Measurements from ENCODE around the gene ABCC6.
"Not testable (repeated sequence)": the region's sequence is repeated elsewhere in the genome, so short reads cannot be mapped to it uniquely, and the experiment has no call there.

The ABCC6 gene

GRCh38 chr16:16107839-16108238 is 115.5 kb downstream of the ABCC6 start:
- DNase-seq: no peak

- no peak for DNase-seq
These were observed 116.8 kb downstream of the ABCC6 start for GRCh38 chr16:16106466-16106865.

- DNase-seq: no peak
These were observed 117.6 kb downstream of the ABCC6 start for GRCh38 chr16:16105646-16106045.

- not testable (repeated sequence) for DNase-seq
These were observed 118.5 kb downstream of the ABCC6 start for GRCh38 chr16:16104804-16105141.

GRCh38 chr16:16104132-16104803 is 119.0 kb downstream of the ABCC6 start:
- DNase-seq: not testable (repeated sequence)

GRCh38 chr16:16102738-16103137 is 120.6 kb downstream of the ABCC6 start:
- DNase-seq: no peak

GRCh38 chr16:16101585-16101984 is 121.7 kb downstream of the ABCC6 start:
- DNase-seq: no peak

- no peak for DNase-seq
These were observed 122.7 kb downstream of the ABCC6 start for GRCh38 chr16:16100631-16101030.

GRCh38 chr16:16099320-16099719 is 124.0 kb downstream of the ABCC6 start:
- no peak for DNase-seq
